Stimulated activated CD4-positive, alpha-beta T cell treated with anti-CD3 and anti-CD28 coated beads, Interleukin-4, amount 100 ng/mL, for 1 hour (primary cell): Measurements from ENCODE around the gene PLEKHA6.
"Not testable (repeated sequence)": the region's sequence is repeated elsewhere in the genome, so short reads cannot be mapped to it uniquely, and the experiment has no call there.

Source experiments
- DNase-seq: peaks from one replicate; pipeline ENCODE4 v3.0.0-alpha.2; 2020

The PLEKHA6 gene

GRCh38 chr1:204258213-204259115 lies 101.3 kb downstream of the PLEKHA6 start:
- peak; percentile 33 for DNase-seq

GRCh38 chr1:204257446-204257845 lies 102.3 kb downstream of the PLEKHA6 start:
- no peak for DNase-seq

- DNase-seq = no peak
These were observed 103.2 kb downstream of the PLEKHA6 start for GRCh38 chr1:204256531-204256930.

- DNase-seq = no peak
These were observed 103.8 kb downstream of the PLEKHA6 start for GRCh38 chr1:204255966-204256365.

- no peak for DNase-seq
These were observed 104.5 kb downstream of the PLEKHA6 start for GRCh38 chr1:204255225-204255624.

GRCh38 chr1:204254031-204254661 lies 105.6 kb downstream of the PLEKHA6 start:
- no peak for DNase-seq

GRCh38 chr1:204251926-204252689 lies 107.6 kb downstream of the PLEKHA6 start:
- no peak for DNase-seq

GRCh38 chr1:204251286-204251685 lies 108.4 kb downstream of the PLEKHA6 start:
- no peak for DNase-seq

GRCh38 chr1:204250428-204251030 lies 109.2 kb downstream of the PLEKHA6 start:
- no peak for DNase-seq

- DNase-seq = no peak
These were observed 109.8 kb downstream of the PLEKHA6 start for GRCh38 chr1:204249736-204250427.

GRCh38 chr1:204248954-204249353 lies 110.8 kb downstream of the PLEKHA6 start:
- no peak for DNase-seq

GRCh38 chr1:204246876-204247275 lies 112.9 kb downstream of the PLEKHA6 start:
- no peak for DNase-seq

GRCh38 chr1:204242920-204243319 lies 116.8 kb downstream of the PLEKHA6 start:
- DNase-seq = no peak

GRCh38 chr1:204241914-204242313 lies 117.8 kb downstream of the PLEKHA6 start:
- DNase-seq = no peak

- DNase-seq = no peak
These were observed 118.7 kb downstream of the PLEKHA6 start for GRCh38 chr1:204241050-204241449.

- no peak for DNase-seq
These were observed 119.5 kb downstream of the PLEKHA6 start for GRCh38 chr1:204240233-204240632.

GRCh38 chr1:204239401-204239800 lies 120.3 kb downstream of the PLEKHA6 start:
- DNase-seq = not testable (repeated sequence)

GRCh38 chr1:204238520-204238919 lies 121.2 kb downstream of the PLEKHA6 start:
- DNase-seq = not testable (repeated sequence)

GRCh38 chr1:204237515-204237914 lies 122.2 kb downstream of the PLEKHA6 start:
- DNase-seq = not testable (repeated sequence)

- no peak for DNase-seq
These were observed 127.2 kb downstream of the PLEKHA6 start for GRCh38 chr1:204232526-204232925.

GRCh38 chr1:204230211-204230610 lies 129.5 kb downstream of the PLEKHA6 start:
- no peak for DNase-seq

- DNase-seq = no peak
These were observed 130.8 kb downstream of the PLEKHA6 start for GRCh38 chr1:204228896-204229295.
